ENCODE results near the gene HMGCS1. TPM values are rescaled to one million over a fixed set of nuclear protein-coding genes. Genes with fewer than 3 reads are reported as not detected.
"Not testable (repeated sequence)": the region's sequence is repeated elsewhere in the genome, so short reads cannot be mapped to it uniquely, and the experiment has no call there.

The HMGCS1 gene
- total RNA-seq, 2 experiments from 2014 or later: 105 TPM

GRCh38 chr5:43336159-43336558 lies 22.9 kb upstream of the HMGCS1 start:
- Mint-ChIP-seq H3K4me3 (no peak overlapping the region), H3K4me1 (ENCODE audit: low read depth) (peaks cover 12% of the 10 kb centered on the region), H3K36me3 (ENCODE audit: low read depth) (peaks cover 13% of the 10 kb centered on the region), H3K9me3 (peaks cover 37% of the 10 kb centered on the region), H3K27ac (peak overlapping the region; percentile 84), H3K27me3 (ENCODE audit: low read depth) (peaks cover 16% of the 10 kb centered on the region)
- CTCF ChIA-PET: no interaction called here
- DNase-seq: peak; percentile 40
- intact Hi-C loops (cut with micrococcal nuclease): loop anchor here (1.0 kb wide), 3 partner anchors 21 to 226 kb away; no protein-coding TSS in a partner anchor

- Mint-ChIP-seq H3K27ac (peak overlapping the region; percentile 84), H3K36me3 (ENCODE audit: low read depth) (peaks cover 13% of the 10 kb centered on the region), H3K4me3 (no peak overlapping the region), H3K4me1 (ENCODE audit: low read depth) (peaks cover 12% of the 10 kb centered on the region), H3K9me3 (peaks cover 37% of the 10 kb centered on the region), H3K27me3 (ENCODE audit: low read depth) (peaks cover 16% of the 10 kb centered on the region)
- CTCF ChIA-PET: no interaction called here
- DNase-seq: no peak
- intact Hi-C loops (cut with micrococcal nuclease): loop anchor here (1.0 kb wide), 3 partner anchors 20 to 225 kb away; no protein-coding TSS in a partner anchor
Observed at GRCh38 chr5:43335681-43336080, 22.5 kb upstream of the HMGCS1 start.

- CTCF ChIA-PET: no interaction called here
- Mint-ChIP-seq H3K27me3 (ENCODE audit: low read depth) (peaks cover 16% of the 10 kb centered on the region), H3K9me3 (peaks cover 32% of the 10 kb centered on the region), H3K4me3 (no peak overlapping the region), H3K36me3 (ENCODE audit: low read depth) (peaks cover 10% of the 10 kb centered on the region), H3K27ac (no peak overlapping the region), H3K4me1 (ENCODE audit: low read depth) (peaks cover 6% of the 10 kb centered on the region)
- no peak for DNase-seq
- intact Hi-C loops (cut with micrococcal nuclease): no loop called here
Observed at GRCh38 chr5:43332401-43332800, 19.2 kb upstream of the HMGCS1 start.

GRCh38 chr5:43325624-43326023 lies 12.4 kb upstream of the HMGCS1 start:
- intact Hi-C loops (cut with micrococcal nuclease); DNase-seq; H3K27ac Mint-ChIP-seq; CTCF ChIA-PET; H3K9me3 Mint-ChIP-seq; H3K36me3 Mint-ChIP-seq (ENCODE audit: low read depth); H3K4me1 Mint-ChIP-seq (ENCODE audit: low read depth); H3K27me3 Mint-ChIP-seq (ENCODE audit: low read depth); H3K4me3 Mint-ChIP-seq: not testable (repeated sequence)

- H3K9me3 Mint-ChIP-seq; H3K4me3 Mint-ChIP-seq; H3K4me1 Mint-ChIP-seq (ENCODE audit: low read depth); DNase-seq; CTCF ChIA-PET; H3K27me3 Mint-ChIP-seq (ENCODE audit: low read depth); H3K27ac Mint-ChIP-seq; H3K36me3 Mint-ChIP-seq (ENCODE audit: low read depth); intact Hi-C loops (cut with micrococcal nuclease): not testable (repeated sequence)
Observed at GRCh38 chr5:43323488-43323887, 10.3 kb upstream of the HMGCS1 start.

GRCh38 chr5:43320846-43321245 lies 7.6 kb upstream of the HMGCS1 start:
- Mint-ChIP-seq H3K27me3 (ENCODE audit: low read depth) (no peaks in the 10 kb centered on the region), H3K4me1 (ENCODE audit: low read depth) (peaks cover 12% of the 10 kb centered on the region), H3K4me3 (no peak overlapping the region), H3K36me3 (ENCODE audit: low read depth) (peaks cover 5% of the 10 kb centered on the region), H3K27ac (no peak overlapping the region), H3K9me3 (peaks cover 4% of the 10 kb centered on the region)
- intact Hi-C loops (cut with micrococcal nuclease): loop anchor here (1.0 kb wide), 1 partner anchor 12 kb away; no protein-coding TSS in a partner anchor
- CTCF ChIA-PET: no interaction called here
- no peak for DNase-seq

GRCh38 chr5:43316421-43316820 lies 3.2 kb upstream of the HMGCS1 start:
- Mint-ChIP-seq H3K4me1 (ENCODE audit: low read depth) (peaks cover 51% of the 10 kb centered on the region), H3K36me3 (ENCODE audit: low read depth) (peaks cover 28% of the 10 kb centered on the region), H3K27ac (peak overlapping the region; percentile 98), H3K4me3 (no peak overlapping the region), H3K9me3 (peaks cover 10% of the 10 kb centered on the region), H3K27me3 (ENCODE audit: low read depth) (no peaks in the 10 kb centered on the region)
- CTCF ChIA-PET: no interaction called here
- DNase-seq: no peak
- intact Hi-C loops (cut with micrococcal nuclease): loop anchor here (2.0 to 10.0 kb wide), 2 partner anchors 16 to 1412 kb away; partner anchors contain the start of gene RIMOC1

GRCh38 chr5:43315682-43316081 lies 2.5 kb upstream of the HMGCS1 start:
- H3K9me3 Mint-ChIP-seq: peaks cover 10% of the 10 kb centered on the region
- H3K4me3 Mint-ChIP-seq: no peak overlapping the region
- peak overlapping the region; percentile 98 for H3K27ac Mint-ChIP-seq
- peaks cover 32% of the 10 kb centered on the region for H3K36me3 Mint-ChIP-seq (ENCODE audit: low read depth)
- CTCF ChIA-PET: interaction anchor here (0.6 to 1.0 kb wide), 2 partner anchors 23 to 69 kb away, joined by 3 read pairs; no protein-coding TSS in a partner anchor
- intact Hi-C loops (cut with micrococcal nuclease): loop anchor here (1.0 to 10.0 kb wide), 9 partner anchors 11 to 1559 kb away; partner anchors contain the start of genes NNT and RIMOC1
- H3K4me1 Mint-ChIP-seq (ENCODE audit: low read depth): peaks cover 57% of the 10 kb centered on the region
- no peaks in the 10 kb centered on the region for H3K27me3 Mint-ChIP-seq (ENCODE audit: low read depth)
- DNase-seq: peak; percentile 72

GRCh38 chr5:43315263-43315662 lies 2.1 kb upstream of the HMGCS1 start:
- Mint-ChIP-seq H3K9me3 (peaks cover 10% of the 10 kb centered on the region), H3K27me3 (ENCODE audit: low read depth) (no peaks in the 10 kb centered on the region), H3K4me3 (no peak overlapping the region), H3K36me3 (ENCODE audit: low read depth) (peaks cover 34% of the 10 kb centered on the region), H3K4me1 (ENCODE audit: low read depth) (peaks cover 59% of the 10 kb centered on the region), H3K27ac (peak overlapping the region; percentile 98)
- intact Hi-C loops (cut with micrococcal nuclease): loop anchor here (1.0 to 10.0 kb wide), 8 partner anchors 11 to 1560 kb away; partner anchors contain the start of genes NNT and RIMOC1
- CTCF ChIA-PET: interaction anchor here (0.6 to 1.0 kb wide), 2 partner anchors 24 to 69 kb away, joined by 3 read pairs; no protein-coding TSS in a partner anchor
- DNase-seq: peak; percentile 53

GRCh38 chr5:43314724-43315123 lies 1.5 kb upstream of the HMGCS1 start:
- Mint-ChIP-seq H3K36me3 (ENCODE audit: low read depth) (peaks cover 34% of the 10 kb centered on the region), H3K27ac (peak overlapping the region; percentile 98), H3K4me1 (ENCODE audit: low read depth) (peaks cover 63% of the 10 kb centered on the region), H3K4me3 (peak overlapping the region; percentile 99), H3K27me3 (ENCODE audit: low read depth) (no peaks in the 10 kb centered on the region), H3K9me3 (peaks cover 10% of the 10 kb centered on the region)
- CTCF ChIA-PET: interaction anchor here (1.0 to 1.1 kb wide), 3 partner anchors 9 to 72 kb away, joined by 3 to 6 read pairs (median 3); no protein-coding TSS in a partner anchor
- DNase-seq: no peak
- intact Hi-C loops (cut with micrococcal nuclease): loop anchor here (1.0 to 10.0 kb wide), 9 partner anchors 10 to 1560 kb away; partner anchors contain the start of genes MRPS30, NNT and RIMOC1

GRCh38 chr5:43313854-43314457 lies 744 bp upstream of the HMGCS1 start:
- Mint-ChIP-seq H3K4me3 (peak overlapping the region; percentile 99), H3K27ac (peak overlapping the region; percentile 98), H3K4me1 (ENCODE audit: low read depth) (peaks cover 70% of the 10 kb centered on the region), H3K36me3 (ENCODE audit: low read depth) (peaks cover 37% of the 10 kb centered on the region), H3K27me3 (ENCODE audit: low read depth) (no peaks in the 10 kb centered on the region), H3K9me3 (peaks cover 10% of the 10 kb centered on the region)
- DNase-seq: no peak
- CTCF ChIA-PET: interaction anchor here (0.6 to 3.4 kb wide), 10 partner anchors 9 to 273 kb away, joined by 3 to 18 read pairs (median 4); no protein-coding TSS in a partner anchor
- intact Hi-C loops (cut with micrococcal nuclease): loop anchor here (1.0 to 10.0 kb wide), 19 partner anchors 75 to 1561 kb away; partner anchors contain the start of genes ANXA2R, C5orf34, MRPS30 and NNT

GRCh38 chr5:43312699-43313034 lies 545 bp downstream of the HMGCS1 start:
- Mint-ChIP-seq H3K4me1 (ENCODE audit: low read depth) (peaks cover 80% of the 10 kb centered on the region), H3K4me3 (peak overlapping the region; percentile 99), H3K27ac (peak overlapping the region; percentile 98), H3K9me3 (peaks cover 10% of the 10 kb centered on the region), H3K27me3 (ENCODE audit: low read depth) (no peaks in the 10 kb centered on the region), H3K36me3 (ENCODE audit: low read depth) (peaks cover 37% of the 10 kb centered on the region)
- CTCF ChIA-PET: interaction anchor here (0.9 to 3.4 kb wide), 12 partner anchors 9 to 401 kb away, joined by 3 to 18 read pairs (median 4); no protein-coding TSS in a partner anchor
- intact Hi-C loops (cut with micrococcal nuclease): loop anchor here (1.0 to 10.0 kb wide), 17 partner anchors 77 to 1495 kb away; partner anchors contain the start of genes ANXA2R, C5orf34, MRPS30 and PAIP1
- DNase-seq: no peak

Measured in activated naive CD4-positive, alpha-beta T cell treated with anti-CD3 and anti-CD28 coated beads for 36 hours (primary cell).